ENCODE data around the gene ADAMTS6.

Gene ADAMTS6

DNA sequence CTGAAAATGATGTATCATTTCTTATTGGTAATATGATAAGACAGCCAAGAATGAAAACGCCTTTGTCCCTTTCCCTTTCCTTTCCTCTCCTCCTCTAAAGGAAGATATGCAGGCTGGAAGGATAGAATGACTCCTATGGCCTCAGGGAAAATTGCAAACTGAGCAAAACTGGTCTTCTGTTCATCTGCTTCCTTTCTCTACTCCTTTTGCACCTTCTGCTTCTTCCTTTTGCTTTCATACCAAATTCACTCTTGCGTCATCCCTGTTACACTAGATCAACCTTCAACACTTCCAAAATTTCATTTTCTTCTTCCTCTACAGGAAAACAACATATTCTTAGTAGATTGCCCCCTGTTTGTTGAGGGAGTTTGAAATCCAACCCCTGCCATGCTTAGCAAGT lies 234.1 kb downstream of the ADAMTS6 start:
- 0 out of 2 replicates have a peak, but pooled peaks cover 7% of the 10 kb centered on the region for H3K4me1 ChIP-seq (ENCODE audit: insufficient read depth, low read length)
- H3K27ac ChIP-seq (ENCODE audit: low read depth, low read length): no peak overlapping the region
- no peak overlapping the region for H3K4me3 ChIP-seq (ENCODE audit: low read length)
- no peak overlapping the region for H3K9ac ChIP-seq (ENCODE audit: low read depth, low read length)
- WGBS: 83% methylated on average over 2 of the region's 2 CpGs
- no peaks in the 10 kb centered on the region for H3K36me3 ChIP-seq (ENCODE audit: insufficient read depth, low read length)
- H3K27me3 ChIP-seq (ENCODE audit: insufficient read depth, low read length): no peaks in the 10 kb centered on the region
- H3K9me3 ChIP-seq (ENCODE audit: insufficient read depth, low read depth, low read length): no peaks in the 10 kb centered on the region

DNA sequence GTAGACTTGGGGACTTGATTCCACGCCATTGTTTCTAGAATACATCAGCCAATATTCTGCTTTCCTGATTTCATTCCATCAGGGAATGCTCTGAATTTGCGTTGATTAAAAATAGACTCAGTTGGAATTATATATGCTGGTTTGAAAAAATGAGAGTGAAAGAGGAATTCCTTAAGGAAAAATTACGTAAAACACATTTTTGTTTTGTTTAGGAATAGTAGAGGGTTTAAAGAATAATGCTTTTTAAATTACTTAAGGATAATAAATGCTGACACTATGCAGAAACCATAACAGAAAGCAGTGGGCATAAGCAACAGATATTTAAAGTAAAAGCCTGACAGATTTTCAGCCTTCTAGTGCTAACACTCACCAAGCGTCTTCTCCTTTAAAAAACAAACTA lies 235.0 kb downstream of the ADAMTS6 start:
- Histone ChIP-seq H3K4me3 (ENCODE audit: low read length) (no peak overlapping the region), H3K27me3 (ENCODE audit: insufficient read depth, low read length) (no peaks in the 10 kb centered on the region), H3K9ac (ENCODE audit: low read depth, low read length) (no peak overlapping the region), H3K9me3 (ENCODE audit: insufficient read depth, low read depth, low read length) (no peaks in the 10 kb centered on the region), H3K4me1 (ENCODE audit: insufficient read depth, low read length) (0 out of 2 replicates have a peak, but pooled peaks cover 7% of the 10 kb centered on the region), H3K27ac (ENCODE audit: low read depth, low read length) (no peak overlapping the region), H3K36me3 (ENCODE audit: insufficient read depth, low read length) (no peaks in the 10 kb centered on the region)
- 97% methylated on average over 4 of the region's 4 CpGs for WGBS

- H3K27ac ChIP-seq (ENCODE audit: low read depth, low read length): no peak overlapping the region
- no peak overlapping the region for H3K9ac ChIP-seq (ENCODE audit: low read depth, low read length)
- no peaks in the 10 kb centered on the region for H3K27me3 ChIP-seq (ENCODE audit: insufficient read depth, low read length)
- no peaks in the 10 kb centered on the region for H3K9me3 ChIP-seq (ENCODE audit: insufficient read depth, low read depth, low read length)
- no peak overlapping the region for H3K4me3 ChIP-seq (ENCODE audit: low read length)
- 0 out of 2 replicates have a peak, but pooled peaks cover 7% of the 10 kb centered on the region for H3K4me1 ChIP-seq (ENCODE audit: insufficient read depth, low read length)
- 94% methylated on average over 4 of the region's 4 CpGs for WGBS
- H3K36me3 ChIP-seq (ENCODE audit: insufficient read depth, low read length): no peaks in the 10 kb centered on the region
These were observed 237.7 kb downstream of the ADAMTS6 start for GRCh38 chr5:65244031-65244430.

- Histone ChIP-seq H3K9ac (ENCODE audit: low read depth, low read length) (no peak overlapping the region), H3K4me1 (ENCODE audit: insufficient read depth, low read length) (0 out of 2 replicates have a peak, but pooled peaks cover 7% of the 10 kb centered on the region), H3K4me3 (ENCODE audit: low read length) (no peak overlapping the region), H3K27me3 (ENCODE audit: insufficient read depth, low read length) (no peaks in the 10 kb centered on the region), H3K9me3 (ENCODE audit: insufficient read depth, low read depth, low read length) (no peaks in the 10 kb centered on the region), H3K27ac (ENCODE audit: low read depth, low read length) (no peak overlapping the region), H3K36me3 (ENCODE audit: insufficient read depth, low read length) (no peaks in the 10 kb centered on the region)
- 92% methylated on average over 2 of the region's 2 CpGs for WGBS
These were observed 238.6 kb downstream of the ADAMTS6 start for GRCh38 chr5:65243161-65243560.

- Histone ChIP-seq H3K9ac (ENCODE audit: low read depth, low read length) (no peak overlapping the region), H3K27me3 (ENCODE audit: insufficient read depth, low read length) (no peaks in the 10 kb centered on the region), H3K27ac (ENCODE audit: low read depth, low read length) (no peak overlapping the region), H3K36me3 (ENCODE audit: insufficient read depth, low read length) (peaks cover 4% of the 10 kb centered on the region; the same call in 1 of the 2 replicates), H3K4me3 (ENCODE audit: low read length) (no peak overlapping the region), H3K4me1 (ENCODE audit: insufficient read depth, low read length) (no peaks in the 10 kb centered on the region), H3K9me3 (ENCODE audit: insufficient read depth, low read depth, low read length) (peaks cover 26% of the 10 kb centered on the region)
- WGBS: 91% methylated on average over 1 of the region's 1 CpG
These were observed 251.9 kb downstream of the ADAMTS6 start for GRCh38 chr5:65229841-65230240.

- Histone ChIP-seq H3K9me3 (ENCODE audit: insufficient read depth, low read depth, low read length) (no peaks in the 10 kb centered on the region), H3K27me3 (ENCODE audit: insufficient read depth, low read length) (no peaks in the 10 kb centered on the region)
These were observed 267.7 kb downstream of the ADAMTS6 start for GRCh38 chr5:65213921-65214525.

GRCh38 chr5:65209341-65209740 lies 272.4 kb downstream of the ADAMTS6 start:
- no peaks in the 10 kb centered on the region for H3K27me3 ChIP-seq (ENCODE audit: insufficient read depth, low read length)
- peaks cover 3% of the 10 kb centered on the region; the same call in 1 of the 2 replicates for H3K9me3 ChIP-seq (ENCODE audit: insufficient read depth, low read depth, low read length)
- no peaks in the 10 kb centered on the region for H3K36me3 ChIP-seq (ENCODE audit: insufficient read depth, low read length)
- H3K4me1 ChIP-seq (ENCODE audit: insufficient read depth, low read length): no peaks in the 10 kb centered on the region
- H3K4me3 ChIP-seq (ENCODE audit: low read length): no peak overlapping the region
- no peak overlapping the region for H3K27ac ChIP-seq (ENCODE audit: low read depth, low read length)
- no peak overlapping the region for H3K9ac ChIP-seq (ENCODE audit: low read depth, low read length)

More at GRCh38 chr5:65213921-65214525, 267.7 kb downstream of the ADAMTS6 start:
- no peak overlapping the region for H3K4me3 ChIP-seq (ENCODE audit: low read length)
- H3K4me1 ChIP-seq (ENCODE audit: insufficient read depth, low read length): peaks cover 7% of the 10 kb centered on the region
- WGBS: 92% methylated on average over 6 of the region's 6 CpGs
- no peak overlapping the region for H3K9ac ChIP-seq (ENCODE audit: low read depth, low read length)
- no peaks in the 10 kb centered on the region for H3K36me3 ChIP-seq (ENCODE audit: insufficient read depth, low read length)
- H3K27ac ChIP-seq (ENCODE audit: low read depth, low read length): no peak overlapping the region

DNA sequence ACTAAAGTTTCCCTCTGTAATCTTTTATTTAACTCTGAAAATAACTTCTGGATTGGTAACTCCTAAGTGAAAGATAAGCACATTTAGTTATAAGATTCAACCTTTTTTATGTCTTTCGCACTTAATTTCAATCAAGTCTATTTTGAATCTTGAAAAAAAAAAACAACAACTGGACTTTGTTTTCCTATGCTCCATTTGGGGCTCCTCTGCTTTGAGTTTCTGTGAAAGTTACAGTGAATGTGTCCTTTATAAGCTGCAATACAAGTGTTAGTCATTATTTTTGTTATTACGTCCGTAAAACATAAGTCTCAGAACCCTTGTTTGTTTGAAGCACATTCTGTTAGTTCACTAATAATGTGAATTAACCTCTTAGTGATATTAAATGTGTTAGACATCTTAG lies 276.8 kb downstream of the ADAMTS6 start:
- no peaks in the 10 kb centered on the region for H3K36me3 ChIP-seq (ENCODE audit: insufficient read depth, low read length)
- no peaks in the 10 kb centered on the region for H3K4me1 ChIP-seq (ENCODE audit: insufficient read depth, low read length)
- H3K27ac ChIP-seq (ENCODE audit: low read depth, low read length): no peak overlapping the region
- no peak overlapping the region for H3K9ac ChIP-seq (ENCODE audit: low read depth, low read length)
- H3K9me3 ChIP-seq (ENCODE audit: insufficient read depth, low read depth, low read length): peaks cover 3% of the 10 kb centered on the region; the same call in 1 of the 2 replicates
- H3K27me3 ChIP-seq (ENCODE audit: insufficient read depth, low read length): no peaks in the 10 kb centered on the region
- H3K4me3 ChIP-seq (ENCODE audit: low read length): no peak overlapping the region
- WGBS: 97% methylated on average over 3 of the region's 3 CpGs

DNA sequence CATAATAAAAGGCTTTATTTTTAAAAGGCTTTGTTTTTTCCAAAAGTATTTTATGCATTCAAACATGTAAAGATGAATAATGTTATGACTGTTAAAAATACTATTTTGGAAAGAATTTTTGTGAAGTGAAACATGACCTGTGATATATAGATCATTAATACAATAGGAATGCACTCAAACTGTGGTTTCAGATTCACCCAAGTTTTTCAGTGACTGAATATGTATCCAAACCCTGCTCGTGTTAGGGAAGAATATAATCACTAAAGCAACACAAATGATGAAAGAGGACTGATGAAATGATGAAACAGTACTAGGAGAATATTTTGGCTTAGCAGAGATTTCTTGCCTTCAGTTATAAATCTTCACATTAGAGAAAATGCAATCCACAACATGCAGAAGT lies 278.0 kb downstream of the ADAMTS6 start:
- no peaks in the 10 kb centered on the region for H3K27me3 ChIP-seq (ENCODE audit: insufficient read depth, low read length)
- no peak overlapping the region for H3K9ac ChIP-seq (ENCODE audit: low read depth, low read length)
- no peak overlapping the region for H3K27ac ChIP-seq (ENCODE audit: low read depth, low read length)
- H3K4me3 ChIP-seq (ENCODE audit: low read length): no peak overlapping the region
- WGBS: no CpG with 5 or more reads among the region's 1 CpG
- peaks cover 3% of the 10 kb centered on the region; the same call in 1 of the 2 replicates for H3K9me3 ChIP-seq (ENCODE audit: insufficient read depth, low read depth, low read length)
- H3K4me1 ChIP-seq (ENCODE audit: insufficient read depth, low read length): no peaks in the 10 kb centered on the region; the same call in 1 of the 2 replicates
- no peaks in the 10 kb centered on the region for H3K36me3 ChIP-seq (ENCODE audit: insufficient read depth, low read length)

DNA sequence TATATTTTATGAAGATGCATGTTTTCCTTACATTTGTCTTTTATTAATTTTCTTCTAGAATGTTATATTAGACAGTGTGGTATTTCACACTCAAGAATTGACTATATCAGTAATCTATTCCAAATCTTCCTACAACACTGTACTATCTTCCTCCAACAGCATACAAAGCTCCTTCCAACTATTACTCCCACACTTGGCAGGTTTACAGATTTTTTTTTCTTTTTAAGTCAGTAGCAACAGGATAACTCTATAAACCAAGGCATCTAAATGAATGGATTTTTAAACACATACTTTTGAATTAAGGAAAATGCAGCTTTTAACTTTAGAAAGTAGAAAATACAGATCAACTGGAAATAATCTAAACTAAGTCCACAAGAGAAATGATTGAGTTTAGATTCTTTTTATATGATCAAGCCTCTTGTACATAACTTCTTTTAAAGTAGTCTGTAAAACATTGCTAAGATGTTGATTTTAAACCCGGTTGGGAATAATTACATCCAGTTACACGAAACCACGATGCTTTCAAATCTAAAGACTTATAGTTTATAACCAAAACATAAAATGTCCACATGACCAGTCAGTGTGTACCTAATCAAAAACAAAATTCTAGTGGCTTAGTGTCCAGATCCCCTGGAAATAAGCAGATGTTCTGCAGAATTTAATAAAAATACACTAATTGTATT lies 281.6 kb downstream of the ADAMTS6 start:
- H3K9ac ChIP-seq (ENCODE audit: low read depth, low read length): no peak overlapping the region
- 96% methylated on average over 3 of the region's 3 CpGs for WGBS
- H3K27me3 ChIP-seq (ENCODE audit: insufficient read depth, low read length): no peaks in the 10 kb centered on the region
- no peaks in the 10 kb centered on the region for H3K36me3 ChIP-seq (ENCODE audit: insufficient read depth, low read length)
- H3K9me3 ChIP-seq (ENCODE audit: insufficient read depth, low read depth, low read length): no peaks in the 10 kb centered on the region
- no peak overlapping the region for H3K4me3 ChIP-seq (ENCODE audit: low read length)
- no peak overlapping the region for H3K27ac ChIP-seq (ENCODE audit: low read depth, low read length)
- no peaks in the 10 kb centered on the region; the same call in 1 of the 2 replicates for H3K4me1 ChIP-seq (ENCODE audit: insufficient read depth, low read length)

GRCh38 chr5:65198456-65199120 lies 283.1 kb downstream of the ADAMTS6 start:
- H3K27ac ChIP-seq (ENCODE audit: low read depth, low read length): no peak overlapping the region
- 85% methylated on average over 3 of the region's 3 CpGs for WGBS
- H3K9ac ChIP-seq (ENCODE audit: low read depth, low read length): no peak overlapping the region
- H3K4me1 ChIP-seq (ENCODE audit: insufficient read depth, low read length): no peaks in the 10 kb centered on the region; the same call in 1 of the 2 replicates
- H3K36me3 ChIP-seq (ENCODE audit: insufficient read depth, low read length): no peaks in the 10 kb centered on the region
- H3K4me3 ChIP-seq (ENCODE audit: low read length): no peak overlapping the region
- H3K27me3 ChIP-seq (ENCODE audit: insufficient read depth, low read length): no peaks in the 10 kb centered on the region
- no peaks in the 10 kb centered on the region for H3K9me3 ChIP-seq (ENCODE audit: insufficient read depth, low read depth, low read length)

Data from HUES64 (cell line).